ENCODE data around the gene CYTIP.

Gene CYTIP

GRCh38 chr2:157419031-157419575 is 24.8 kb downstream of the CYTIP start:
- Histone ChIP-seq H4K91ac (ENCODE audit: low read length) (no peak overlapping the region), H2BK5ac (ENCODE audit: low read depth, low read length, poor library complexity, severe bottlenecking) (no peak overlapping the region), H3K36me3 (ENCODE audit: control insufficient read depth in 1 of 2, insufficient read depth in 2 of 2, low read depth in 1 of 2, low read length in 2 of 2) (no peaks in the 10 kb centered on the region), H3K23ac (ENCODE audit: low read length in 2 of 2) (no peak overlapping the region), H3K4me1 (ENCODE audit: control insufficient read depth, insufficient read depth, low read depth, low read length) (no peaks in the 10 kb centered on the region), H3K18ac (ENCODE audit: low read depth in 1 of 2, low read length in 2 of 2) (no peak overlapping the region), H3K4me2 (ENCODE audit: low read length, poor library complexity, severe bottlenecking) (no peak overlapping the region), H3K4ac (ENCODE audit: low read depth in 1 of 2, low read length in 2 of 2) (no peak overlapping the region), H3K27me3 (ENCODE audit: control insufficient read depth in 1 of 2, insufficient read depth in 1 of 2, low read length in 2 of 2) (no peaks in the 10 kb centered on the region), H3K27ac (ENCODE audit: low read length, poor library complexity, severe bottlenecking) (no peak overlapping the region), H2BK120ac (ENCODE audit: low read depth, low read length) (no peak overlapping the region), H2AFZ (ENCODE audit: low read depth, low read length) (no peak overlapping the region), H2BK12ac (ENCODE audit: low read length in 2 of 2) (no peak overlapping the region), H2BK15ac (ENCODE audit: low read depth, poor library complexity, severe bottlenecking) (no peak overlapping the region), H3K79me1 (replicated peaks; ENCODE audit: low read length, poor library complexity, severe bottlenecking) (no peaks in the 10 kb centered on the region), H4K8ac (ENCODE audit: low read length) (no peak overlapping the region), H3K14ac (ENCODE audit: low read length in 2 of 2) (no peak overlapping the region), H3K4me3 (ENCODE audit: insufficient read depth in 1 of 2, low read depth in 1 of 2, low read length in 2 of 2) (no peak overlapping the region), H3K9ac (ENCODE audit: low read length) (no peak overlapping the region), H2AK5ac (ENCODE audit: low read length, severe bottlenecking) (no peak overlapping the region), H3K9me3 (ENCODE audit: control insufficient read depth, low read length) (no peaks in the 10 kb centered on the region)
- WGBS: 95% methylated on average over 12 of the region's 12 CpGs
- no peak for DNase-seq

- Histone ChIP-seq H3K9me3 (ENCODE audit: control insufficient read depth, low read length) (no peaks in the 10 kb centered on the region), H4K8ac (ENCODE audit: low read length) (no peak overlapping the region), H3K9ac (ENCODE audit: low read length) (no peak overlapping the region), H3K14ac (ENCODE audit: low read length in 2 of 2) (no peak overlapping the region), H3K4ac (ENCODE audit: low read depth in 1 of 2, low read length in 2 of 2) (no peak overlapping the region), H3K4me2 (ENCODE audit: low read length, poor library complexity, severe bottlenecking) (no peak overlapping the region), H3K27ac (ENCODE audit: low read length, poor library complexity, severe bottlenecking) (no peak overlapping the region), H3K18ac (ENCODE audit: low read depth in 1 of 2, low read length in 2 of 2) (no peak overlapping the region), H2AFZ (ENCODE audit: low read depth, low read length) (no peak overlapping the region), H4K91ac (ENCODE audit: low read length) (no peak overlapping the region), H2AK5ac (ENCODE audit: low read length, severe bottlenecking) (no peak overlapping the region), H3K79me1 (replicated peaks; ENCODE audit: low read length, poor library complexity, severe bottlenecking) (no peaks in the 10 kb centered on the region), H2BK120ac (ENCODE audit: low read depth, low read length) (no peak overlapping the region), H2BK15ac (ENCODE audit: low read depth, poor library complexity, severe bottlenecking) (no peak overlapping the region), H3K36me3 (ENCODE audit: control insufficient read depth in 1 of 2, insufficient read depth in 2 of 2, low read depth in 1 of 2, low read length in 2 of 2) (no peaks in the 10 kb centered on the region), H3K4me3 (ENCODE audit: insufficient read depth in 1 of 2, low read depth in 1 of 2, low read length in 2 of 2) (no peak overlapping the region), H3K23ac (ENCODE audit: low read length in 2 of 2) (no peak overlapping the region), H2BK12ac (ENCODE audit: low read length in 2 of 2) (no peak overlapping the region), H3K27me3 (ENCODE audit: control insufficient read depth in 1 of 2, insufficient read depth in 1 of 2, low read length in 2 of 2) (no peaks in the 10 kb centered on the region), H3K4me1 (ENCODE audit: control insufficient read depth, insufficient read depth, low read depth, low read length) (no peaks in the 10 kb centered on the region), H2BK5ac (ENCODE audit: low read depth, low read length, poor library complexity, severe bottlenecking) (no peak overlapping the region)
- WGBS: 94% methylated on average over 3 of the region's 4 CpGs
- DNase-seq: no peak
Measured at GRCh38 chr2:157418239-157418641, 25.6 kb downstream of the CYTIP start.

- Histone ChIP-seq H3K9ac (ENCODE audit: low read length) (no peak overlapping the region), H4K8ac (ENCODE audit: low read length) (no peak overlapping the region), H3K18ac (ENCODE audit: low read depth in 1 of 2, low read length in 2 of 2) (no peak overlapping the region), H3K4ac (ENCODE audit: low read depth in 1 of 2, low read length in 2 of 2) (no peak overlapping the region), H3K79me1 (replicated peaks; ENCODE audit: low read length, poor library complexity, severe bottlenecking) (no peaks in the 10 kb centered on the region), H3K4me2 (ENCODE audit: low read length, poor library complexity, severe bottlenecking) (no peak overlapping the region), H2BK5ac (ENCODE audit: low read depth, low read length, poor library complexity, severe bottlenecking) (no peak overlapping the region), H3K14ac (ENCODE audit: low read length in 2 of 2) (no peak overlapping the region), H2AK5ac (ENCODE audit: low read length, severe bottlenecking) (no peak overlapping the region), H2AFZ (ENCODE audit: low read depth, low read length) (no peak overlapping the region), H2BK12ac (ENCODE audit: low read length in 2 of 2) (no peak overlapping the region), H2BK15ac (ENCODE audit: low read depth, poor library complexity, severe bottlenecking) (no peak overlapping the region), H3K4me1 (ENCODE audit: control insufficient read depth, insufficient read depth, low read depth, low read length) (no peaks in the 10 kb centered on the region), H3K9me3 (ENCODE audit: control insufficient read depth, low read length) (no peaks in the 10 kb centered on the region), H4K91ac (ENCODE audit: low read length) (no peak overlapping the region), H3K23ac (ENCODE audit: low read length in 2 of 2) (no peak overlapping the region), H3K4me3 (ENCODE audit: insufficient read depth in 1 of 2, low read depth in 1 of 2, low read length in 2 of 2) (no peak overlapping the region), H3K27me3 (ENCODE audit: control insufficient read depth in 1 of 2, insufficient read depth in 1 of 2, low read length in 2 of 2) (no peaks in the 10 kb centered on the region), H3K27ac (ENCODE audit: low read length, poor library complexity, severe bottlenecking) (no peak overlapping the region), H3K36me3 (ENCODE audit: control insufficient read depth in 1 of 2, insufficient read depth in 2 of 2, low read depth in 1 of 2, low read length in 2 of 2) (no peaks in the 10 kb centered on the region), H2BK120ac (ENCODE audit: low read depth, low read length) (no peak overlapping the region)
- WGBS: 93% methylated on average over 13 of the region's 13 CpGs
- no peak for DNase-seq
Measured at GRCh38 chr2:157415591-157416101, 28.2 kb downstream of the CYTIP start.

- Histone ChIP-seq H3K23ac (ENCODE audit: low read length in 2 of 2) (no peak overlapping the region), H3K4me2 (ENCODE audit: low read length, poor library complexity, severe bottlenecking) (no peak overlapping the region), H3K18ac (ENCODE audit: low read depth in 1 of 2, low read length in 2 of 2) (no peak overlapping the region), H4K91ac (ENCODE audit: low read length) (no peak overlapping the region), H3K14ac (ENCODE audit: low read length in 2 of 2) (no peak overlapping the region), H2BK5ac (ENCODE audit: low read depth, low read length, poor library complexity, severe bottlenecking) (no peak overlapping the region), H2BK12ac (ENCODE audit: low read length in 2 of 2) (no peak overlapping the region), H3K9ac (ENCODE audit: low read length) (no peak overlapping the region), H2BK120ac (ENCODE audit: low read depth, low read length) (no peak overlapping the region), H3K36me3 (ENCODE audit: control insufficient read depth in 1 of 2, insufficient read depth in 2 of 2, low read depth in 1 of 2, low read length in 2 of 2) (no peaks in the 10 kb centered on the region), H3K4me1 (ENCODE audit: control insufficient read depth, insufficient read depth, low read depth, low read length) (no peaks in the 10 kb centered on the region), H3K4me3 (ENCODE audit: insufficient read depth in 1 of 2, low read depth in 1 of 2, low read length in 2 of 2) (no peak overlapping the region), H4K8ac (ENCODE audit: low read length) (no peak overlapping the region), H3K9me3 (ENCODE audit: control insufficient read depth, low read length) (no peaks in the 10 kb centered on the region), H3K4ac (ENCODE audit: low read depth in 1 of 2, low read length in 2 of 2) (no peak overlapping the region), H3K27me3 (ENCODE audit: control insufficient read depth in 1 of 2, insufficient read depth in 1 of 2, low read length in 2 of 2) (no peaks in the 10 kb centered on the region), H2AFZ (ENCODE audit: low read depth, low read length) (no peak overlapping the region), H2BK15ac (ENCODE audit: low read depth, poor library complexity, severe bottlenecking) (no peak overlapping the region), H3K27ac (ENCODE audit: low read length, poor library complexity, severe bottlenecking) (no peak overlapping the region), H2AK5ac (ENCODE audit: low read length, severe bottlenecking) (no peak overlapping the region), H3K79me1 (replicated peaks; ENCODE audit: low read length, poor library complexity, severe bottlenecking) (no peaks in the 10 kb centered on the region)
- DNase-seq: no peak
- 100% methylated on average over 1 of the region's 1 CpG for WGBS
Measured at GRCh38 chr2:157414050-157414449, 29.8 kb downstream of the CYTIP start.

Data from mesenchymal stem cell (in vitro differentiated cells and primary cell).